Activated CD8-positive, alpha-beta memory T cell treated with anti-CD3 and anti-CD28 coated beads for 24 hours (primary cell): ENCODE measurements around the gene ANAPC2.

Experiments used
- DNase-seq: peaks from one replicate; pipeline ENCODE4 v3.0.0-alpha.2; 2020

The ANAPC2 gene

GRCh38 chr9:137173796-137174664 lies 14.3 kb downstream of the ANAPC2 start:
- DNase-seq: no peak

DNA sequence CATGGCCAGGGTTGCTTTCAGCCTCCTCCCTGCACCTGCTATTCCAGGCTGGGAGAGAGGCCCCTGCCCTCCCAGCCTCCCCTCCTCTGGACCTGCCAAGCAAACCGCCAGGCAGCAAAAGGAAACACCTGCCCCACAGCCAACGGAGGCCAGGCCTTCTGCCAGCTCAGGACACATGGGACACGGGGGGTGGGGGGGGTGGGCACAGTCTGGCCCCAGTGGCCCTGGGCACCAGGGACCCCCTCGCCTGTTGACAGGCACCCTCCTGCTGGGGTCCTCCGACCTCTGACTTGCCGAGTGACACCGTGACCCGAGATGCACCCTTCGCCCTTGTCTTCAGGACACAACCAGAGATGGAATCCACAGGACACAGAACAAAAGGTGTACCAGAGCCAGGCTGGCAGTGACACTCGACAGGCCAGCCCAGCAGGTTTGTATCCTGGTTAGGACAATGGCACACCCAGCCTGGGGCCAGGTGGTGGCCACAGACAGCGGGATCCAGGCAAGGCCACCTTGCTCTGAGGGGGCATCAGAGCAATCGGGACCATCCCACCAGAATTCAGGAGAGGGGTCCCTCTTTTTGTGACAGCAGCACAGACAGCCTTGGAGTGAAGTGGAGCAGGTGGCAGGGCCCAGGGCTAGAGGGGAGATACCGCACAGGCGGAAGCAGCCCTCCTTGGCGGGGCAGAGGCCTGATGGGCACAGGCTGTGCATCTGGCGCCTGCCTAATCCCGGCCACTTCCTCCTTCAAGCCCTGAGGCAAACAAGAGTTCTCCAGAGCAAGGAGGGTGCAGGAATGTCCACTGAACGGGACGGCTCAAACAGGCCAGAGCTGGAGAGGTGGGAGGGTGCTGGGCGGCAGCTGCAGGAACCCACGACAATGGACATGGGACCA lies 15.2 kb downstream of the ANAPC2 start:
- no peak for DNase-seq

- no peak for DNase-seq
These were observed 17.0 kb downstream of the ANAPC2 start for GRCh38 chr9:137171149-137171900.

- DNase-seq: no peak
These were observed 17.7 kb downstream of the ANAPC2 start for GRCh38 chr9:137170486-137171148.

GRCh38 chr9:137169896-137170358 lies 18.4 kb downstream of the ANAPC2 start, which contains the start of gene LRRC26:
Gene LRRC26 (minus strand): TSS chr9:137170051. CDS start chr9:137169943, 108 bp downstream.
- DNase-seq: no peak

GRCh38 chr9:137168904-137169856 lies 19.2 kb downstream of the ANAPC2 start:
- DNase-seq: no peak

GRCh38 chr9:137168573-137168903 lies 19.8 kb downstream of the ANAPC2 start:
- DNase-seq: no peak

GRCh38 chr9:137167747-137168572 lies 20.4 kb downstream of the ANAPC2 start:
- DNase-seq: no peak

DNA sequence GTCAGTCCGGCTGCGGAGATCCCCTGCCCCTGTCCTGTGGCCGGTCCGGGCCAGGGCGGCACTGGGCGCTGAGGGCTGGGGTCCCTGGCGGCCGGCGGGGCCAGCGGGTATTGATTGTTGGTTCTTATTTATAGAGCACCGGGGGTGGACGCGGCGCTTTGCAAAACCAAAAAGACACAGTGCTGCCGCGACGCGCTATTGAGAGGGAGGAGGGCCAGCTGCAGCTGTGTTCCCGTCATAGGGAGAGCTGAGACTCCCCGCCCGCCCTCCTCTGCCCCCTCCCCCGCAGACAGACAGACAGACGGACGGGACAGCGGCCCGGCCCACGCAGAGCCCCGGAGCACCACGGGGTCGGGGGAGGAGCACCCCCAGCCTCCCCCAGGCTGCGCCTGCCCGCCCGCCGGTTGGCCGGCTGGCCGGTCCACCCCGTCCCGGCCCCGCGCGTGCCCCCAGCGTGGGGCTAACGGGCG lies 21.0 kb downstream of the ANAPC2 start:
- no peak for DNase-seq

- DNase-seq: no peak
These were observed 21.8 kb downstream of the ANAPC2 start for GRCh38 chr9:137166380-137167229.

DNA sequence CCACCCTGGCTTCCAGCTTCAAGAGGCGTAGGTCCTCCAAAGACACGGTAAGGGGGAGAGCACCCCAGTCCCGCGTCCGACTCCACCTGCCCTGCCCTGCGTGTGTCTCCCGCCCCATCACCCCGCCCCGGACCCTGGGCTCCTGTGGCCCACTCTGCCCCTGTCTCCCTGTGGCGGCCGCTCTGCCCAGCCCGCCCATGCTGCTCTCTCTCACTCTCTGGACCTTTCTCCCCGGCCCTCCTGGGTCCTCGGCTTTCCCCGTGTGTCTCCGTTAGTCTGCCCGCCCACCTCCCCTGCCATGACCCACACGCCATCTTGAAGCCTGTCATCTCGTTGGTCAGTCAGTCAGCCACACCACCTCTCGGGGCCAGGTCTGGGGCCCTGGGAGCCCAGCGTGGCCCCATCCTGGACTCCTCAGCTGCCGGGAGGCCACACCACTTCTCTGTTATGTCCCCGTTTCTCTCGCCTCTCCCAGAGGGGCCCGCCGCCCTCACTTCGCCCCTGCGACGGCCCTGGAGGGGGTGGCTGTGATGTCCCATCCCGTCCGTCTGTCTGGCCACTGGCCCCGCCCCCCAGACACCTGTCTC lies 23.0 kb downstream of the ANAPC2 start:
- no peak for DNase-seq

DNA sequence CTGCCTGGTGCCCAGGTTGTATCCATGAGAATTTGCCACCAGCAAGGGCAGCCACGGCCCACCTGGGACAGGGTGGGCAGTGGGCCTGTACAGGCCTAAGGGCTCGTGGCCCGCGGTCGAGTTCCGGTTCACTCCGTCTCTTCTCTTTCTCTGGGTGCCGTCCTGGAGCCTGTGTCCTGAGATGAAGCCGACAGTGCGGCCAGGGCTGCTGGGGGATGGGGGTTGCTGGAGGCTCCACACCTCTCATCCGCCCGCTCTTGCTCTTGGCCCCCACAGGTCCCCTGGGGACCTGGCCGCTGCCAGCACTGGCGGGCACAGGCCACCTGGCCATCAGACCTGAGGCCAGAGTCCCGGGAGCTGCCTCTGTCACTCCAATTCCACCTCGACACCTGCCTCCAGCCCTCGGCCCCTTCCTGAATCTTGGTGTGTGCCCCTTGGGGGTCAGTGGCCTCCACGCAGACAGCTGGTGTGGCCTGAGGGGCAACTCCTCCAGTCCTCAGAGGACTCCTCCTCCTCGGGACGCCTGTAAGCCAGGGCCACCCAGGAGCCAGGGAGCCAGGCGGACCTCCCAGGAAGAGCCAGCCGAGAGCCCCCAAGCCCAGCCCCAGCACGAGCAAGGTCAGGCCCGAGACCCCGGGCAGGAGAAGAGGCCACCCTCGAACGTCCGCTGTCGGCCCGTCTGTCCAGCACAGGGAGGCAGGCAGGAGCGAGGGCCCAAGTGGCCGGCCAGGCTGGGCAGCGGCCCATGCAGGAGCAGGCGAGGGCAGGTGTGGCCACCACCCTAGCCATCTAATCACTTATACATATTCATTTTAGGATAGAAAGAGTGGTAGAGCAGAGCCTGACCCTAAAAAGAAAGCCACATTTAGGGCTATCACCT lies 23.8 kb downstream of the ANAPC2 start:
- DNase-seq: no peak

DNA sequence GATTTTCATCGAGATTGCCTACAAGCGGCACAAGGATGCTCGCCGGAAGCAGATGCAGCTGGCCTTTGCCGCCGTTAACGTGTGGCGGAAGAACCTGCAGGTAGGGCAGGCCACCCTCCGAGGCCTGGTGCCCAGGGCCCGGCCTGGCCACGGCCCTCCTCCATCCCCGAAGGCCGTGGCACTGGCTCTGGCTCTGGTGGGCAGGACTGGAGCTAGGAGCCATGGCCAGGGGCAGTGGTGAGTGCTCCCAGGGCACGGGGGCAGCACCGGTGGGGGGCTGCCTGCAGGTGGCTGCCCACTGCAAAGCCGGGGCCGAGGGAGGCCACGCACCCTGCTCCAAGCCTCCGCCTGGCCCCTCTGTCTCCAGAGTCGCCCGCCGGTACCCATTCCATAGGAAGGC lies 24.6 kb downstream of the ANAPC2 start:
- DNase-seq: no peak

DNA sequence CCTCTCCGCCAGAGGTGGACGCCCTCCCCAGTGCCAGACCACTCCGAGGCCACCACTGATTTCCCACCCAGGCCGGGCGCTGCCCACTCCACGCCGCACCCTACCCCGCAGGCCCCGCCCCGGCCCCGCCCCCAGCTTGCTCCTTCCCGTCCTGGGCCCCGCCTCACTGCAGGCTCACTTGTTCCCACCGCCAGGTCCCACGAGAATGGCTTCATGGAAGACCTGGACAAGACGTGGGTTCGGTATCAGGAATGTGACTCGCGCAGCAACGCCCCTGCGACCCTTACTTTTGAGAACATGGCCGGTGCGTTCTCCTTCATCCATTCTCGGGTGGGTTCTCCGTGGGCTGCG lies 25.0 kb downstream of the ANAPC2 start:
- no peak for DNase-seq

GRCh38 chr9:137162505-137163364 lies 25.6 kb downstream of the ANAPC2 start:
- no peak for DNase-seq

DNA sequence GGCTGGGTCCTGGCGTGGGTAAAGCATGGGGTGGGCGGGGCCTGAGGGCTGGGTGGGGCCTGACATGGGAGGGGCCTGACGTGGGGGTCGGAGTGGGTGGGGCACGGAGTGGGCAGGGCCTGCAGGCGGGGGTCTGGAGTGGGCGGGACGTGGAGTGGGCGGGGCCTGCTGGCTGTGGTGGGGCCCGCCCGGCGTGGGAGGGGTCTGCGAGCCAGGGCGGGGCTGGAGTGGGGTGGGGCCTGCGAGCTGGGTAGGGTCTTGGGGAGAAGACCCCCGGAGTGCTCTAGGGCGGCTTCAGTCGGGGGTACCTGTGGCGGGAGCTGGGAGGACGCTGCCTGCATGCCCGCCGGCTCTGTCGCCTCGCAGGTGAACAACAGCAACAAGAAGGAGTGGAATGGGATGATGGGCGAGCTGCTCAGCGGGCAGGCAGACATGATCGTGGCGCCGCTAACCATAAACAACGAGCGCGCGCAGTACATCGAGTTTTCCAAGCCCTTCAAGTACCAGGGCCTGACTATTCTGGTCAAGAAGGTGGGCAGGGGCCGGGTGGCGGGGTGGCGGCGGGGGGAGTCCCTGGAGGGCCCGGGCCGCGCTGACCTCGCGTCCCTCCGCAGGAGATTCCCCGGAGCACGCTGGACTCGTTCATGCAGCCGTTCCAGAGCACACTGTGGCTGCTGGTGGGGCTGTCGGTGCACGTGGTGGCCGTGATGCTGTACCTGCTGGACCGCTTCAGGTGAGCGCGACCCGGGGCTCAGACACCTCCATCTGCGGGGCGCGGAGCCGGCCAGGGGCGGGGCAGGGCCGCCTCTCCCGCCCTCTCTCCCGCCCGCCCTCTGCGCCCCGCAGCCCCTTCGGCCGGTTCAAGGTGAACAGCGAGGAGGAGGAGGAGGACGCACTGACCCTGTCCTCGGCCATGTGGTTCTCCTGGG lies 26.5 kb downstream of the ANAPC2 start:
- DNase-seq: no peak
